Stimulated activated naive B cell treated with anti-CD40 and anti-IgM and Interleukin-4, amounts not matched to agents 10 μg/mL and 1 μg/mL and 100 μg/mL, for 72 hours (primary cell): Measurements from ENCODE around the gene IL17RC.
A peak's percentile ranks its signal among the peaks of the same experiment; 100 is the strongest.
"Not testable (repeated sequence)": the region's sequence is repeated elsewhere in the genome, so short reads cannot be mapped to it uniquely, and the experiment has no call there.

Experiments
- ATAC-seq, 2 donors: fragments of 150-1000 bp; cut with Tn5 transposase; replicated peaks; 2 replicates each; pipeline ENCODE4 v1.10.0; 2021; ENCODE audit warnings: moderate library complexity in 1 of 2
- DNase-seq: peaks from one replicate; pipeline ENCODE4 v3.0.0; 2021
- H3K27ac Mint-ChIP-seq: one replicate; pipeline ENCODE4 v1.8.0; 2022; ENCODE audit warnings: mild to moderate bottlenecking, mixed read lengths
- H3K27me3 Mint-ChIP-seq, 2 donors: one replicate each; pipeline ENCODE4 v1.8.0; 2022; ENCODE audit warnings: mixed read lengths in 2 of 2
- H3K36me3 Mint-ChIP-seq, 2 donors: one replicate each; pipeline ENCODE4 v1.8.0; 2022; ENCODE audit warnings: mixed read lengths in 2 of 2, mild to moderate bottlenecking in 1 of 2
- H3K4me1 Mint-ChIP-seq, 2 donors: one replicate each; pipeline ENCODE4 v1.8.0; 2022; ENCODE audit warnings: mixed read lengths in 2 of 2, mild to moderate bottlenecking in 1 of 2
- H3K4me3 Mint-ChIP-seq, 2 donors: one replicate each; pipeline ENCODE4 v1.8.0; 2022; ENCODE audit warnings: mild to moderate bottlenecking in 2 of 2, mixed read lengths in 2 of 2, moderate library complexity in 1 of 2
- H3K9me3 Mint-ChIP-seq, 2 donors: one replicate each; pipeline ENCODE4 v1.8.0; 2022; ENCODE audit warnings: mixed read lengths in 2 of 2, mild to moderate bottlenecking in 1 of 2

IL17RC gene

GRCh38 chr3:9916734-9917680 is at the start of gene IL17RC:
TSS of gene IL17RC (plus strand) at chr3:9917098. CDS start at chr3:9917316, 218 bp downstream.
- H3K4me1 Mint-ChIP-seq: peaks cover 13 to 23% of the 10 kb centered on the region in 2 donors

GRCh38 chr3:9867106-9867505 is 49.8 kb upstream of the IL17RC start:
- ATAC-seq: no peak
- no peak overlapping the region for H3K4me3 Mint-ChIP-seq
- H3K27me3 Mint-ChIP-seq: peaks cover 3 to 10% of the 10 kb centered on the region in 2 donors
- H3K4me1 Mint-ChIP-seq: peaks cover 3 to 4% of the 10 kb centered on the region in 2 donors
- no peaks in the 10 kb centered on the region for H3K9me3 Mint-ChIP-seq
- H3K36me3 Mint-ChIP-seq: no peaks in the 10 kb centered on the region
- H3K27ac Mint-ChIP-seq: no peak overlapping the region
- no peak for DNase-seq

More at GRCh38 chr3:9916734-9917680, at the start of gene IL17RC:
- H3K9me3 Mint-ChIP-seq: no peaks in the 10 kb centered on the region
- ATAC-seq (peak; percentile 64 to 66), DNase-seq (no peak)
- H3K27ac Mint-ChIP-seq: peak within 1 kb of the TSS; percentile 80
- peak within 1 kb of the TSS; percentile 82 to 87 for H3K4me3 Mint-ChIP-seq
- H3K27me3 Mint-ChIP-seq: peaks cover 13 to 22% of the 10 kb centered on the region in 2 donors
- H3K36me3 Mint-ChIP-seq: peaks cover 3% of the 10 kb centered on the region in 2 donors

- Mint-ChIP-seq H3K36me3 (no peaks in the 10 kb centered on the region), H3K27ac (no peak overlapping the region), H3K9me3 (no peaks in the 10 kb centered on the region), H3K4me1 (no peaks in the 10 kb centered on the region), H3K4me3 (no peak overlapping the region), H3K27me3 (no peaks in the 10 kb centered on the region)
- ATAC-seq (no peak), DNase-seq (no peak)
Measured at GRCh38 chr3:9869955-9870354, 46.9 kb upstream of the IL17RC start.

- Mint-ChIP-seq H3K4me1 (no peaks in the 10 kb centered on the region), H3K27ac (no peak overlapping the region), H3K27me3 (peaks cover 0 to 3% of the 10 kb centered on the region in 2 donors), H3K9me3 (no peaks in the 10 kb centered on the region), H3K4me3 (no peak overlapping the region), H3K36me3 (no peaks in the 10 kb centered on the region)
- no peak for ATAC-seq
- DNase-seq: no peak
Measured at GRCh38 chr3:9870978-9871377, 45.9 kb upstream of the IL17RC start.

GRCh38 chr3:9872067-9872466 is 44.8 kb upstream of the IL17RC start:
- H3K36me3 Mint-ChIP-seq, H3K4me1 Mint-ChIP-seq, H3K27ac Mint-ChIP-seq: not testable (repeated sequence)

GRCh38 chr3:9875448-9875847 is 41.5 kb upstream of the IL17RC start:
- ATAC-seq (no peak), DNase-seq (no peak)
- H3K4me1 Mint-ChIP-seq: no peaks in the 10 kb centered on the region
- H3K36me3 Mint-ChIP-seq: no peaks in the 10 kb centered on the region
- H3K27ac Mint-ChIP-seq: no peak overlapping the region
- H3K9me3 Mint-ChIP-seq: no peaks in the 10 kb centered on the region
- H3K4me3 Mint-ChIP-seq: no peak overlapping the region
- peaks cover 12 to 14% of the 10 kb centered on the region in 2 donors for H3K27me3 Mint-ChIP-seq

More at GRCh38 chr3:9872067-9872466, 44.8 kb upstream of the IL17RC start:
- ATAC-seq, H3K4me3 Mint-ChIP-seq, H3K27me3 Mint-ChIP-seq, DNase-seq, H3K9me3 Mint-ChIP-seq: not testable (repeated sequence)

GRCh38 chr3:9876255-9876654 is 40.6 kb upstream of the IL17RC start:
- H3K4me3 Mint-ChIP-seq, ATAC-seq, H3K4me1 Mint-ChIP-seq, H3K36me3 Mint-ChIP-seq, DNase-seq, H3K9me3 Mint-ChIP-seq: not testable (repeated sequence)
- H3K27me3 Mint-ChIP-seq: peaks cover 12 to 14% of the 10 kb centered on the region in 2 donors
- H3K27ac Mint-ChIP-seq: peak overlapping the region; percentile 10

- Mint-ChIP-seq H3K27ac (no peak overlapping the region), H3K27me3 (peaks cover 12 to 14% of the 10 kb centered on the region in 2 donors), H3K4me3 (no peak overlapping the region), H3K9me3 (no peaks in the 10 kb centered on the region), H3K4me1 (no peaks in the 10 kb centered on the region), H3K36me3 (no peaks in the 10 kb centered on the region)
- DNase-seq: no peak
- ATAC-seq: no peak
Measured at GRCh38 chr3:9876991-9877390, 39.9 kb upstream of the IL17RC start.

GRCh38 chr3:9878700-9879099 is 38.2 kb upstream of the IL17RC start:
- DNase-seq (no peak), ATAC-seq (no peak)
- Mint-ChIP-seq H3K4me1 (no peaks in the 10 kb centered on the region), H3K4me3 (no peak overlapping the region), H3K9me3 (no peaks in the 10 kb centered on the region), H3K27ac (no peak overlapping the region), H3K27me3 (peaks cover 12 to 14% of the 10 kb centered on the region in 2 donors), H3K36me3 (no peaks in the 10 kb centered on the region)

- Mint-ChIP-seq H3K4me3 (no peak within 1 kb of the TSS), H3K27me3 (peaks cover 12 to 14% of the 10 kb centered on the region in 2 donors), H3K27ac (no peak within 1 kb of the TSS), H3K4me1 (no peaks in the 10 kb centered on the region), H3K9me3 (no peaks in the 10 kb centered on the region), H3K36me3 (no peaks in the 10 kb centered on the region)
- DNase-seq: no peak
- ATAC-seq: no peak
Measured at GRCh38 chr3:9879830-9880549, 36.9 kb upstream of the IL17RC start, which contains the start of gene CIDEC. TSS of gene CIDEC (minus strand) at chr3:9880253. CDS start at chr3:9878486, 1,767 bp downstream.

- peaks cover 9 to 14% of the 10 kb centered on the region in 2 donors for H3K27me3 Mint-ChIP-seq
- H3K27ac Mint-ChIP-seq: no peak overlapping the region
- no peaks in the 10 kb centered on the region for H3K4me1 Mint-ChIP-seq
- ATAC-seq (no peak), DNase-seq (no peak)
- no peak overlapping the region for H3K4me3 Mint-ChIP-seq
- H3K9me3 Mint-ChIP-seq: no peaks in the 10 kb centered on the region
- no peaks in the 10 kb centered on the region for H3K36me3 Mint-ChIP-seq
Measured at GRCh38 chr3:9881441-9881840, 35.5 kb upstream of the IL17RC start.

- DNase-seq: no peak
- no peaks in the 10 kb centered on the region for H3K36me3 Mint-ChIP-seq
- no peak overlapping the region for H3K4me3 Mint-ChIP-seq
- no peaks in the 10 kb centered on the region for H3K9me3 Mint-ChIP-seq
- peaks cover 4 to 6% of the 10 kb centered on the region in 2 donors for H3K27me3 Mint-ChIP-seq
- no peak overlapping the region for H3K27ac Mint-ChIP-seq
- H3K4me1 Mint-ChIP-seq: no peaks in the 10 kb centered on the region
- no peak for ATAC-seq
Measured at GRCh38 chr3:9883706-9884554, 33.0 kb upstream of the IL17RC start.

GRCh38 chr3:9884555-9885165 is 32.2 kb upstream of the IL17RC start:
- H3K4me3 Mint-ChIP-seq: no peak overlapping the region
- H3K4me1 Mint-ChIP-seq: peaks cover 2% of the 10 kb centered on the region in 2 donors
- H3K27ac Mint-ChIP-seq: no peak overlapping the region
- peaks cover 3% of the 10 kb centered on the region in 2 donors for H3K27me3 Mint-ChIP-seq
- ATAC-seq: no peak
- no peaks in the 10 kb centered on the region for H3K9me3 Mint-ChIP-seq
- H3K36me3 Mint-ChIP-seq: no peaks in the 10 kb centered on the region
- DNase-seq: no peak
